ENCODE data around the gene TMTC1.
"Not testable (repeated sequence)": the region's sequence is repeated elsewhere in the genome, so short reads cannot be mapped to it uniquely, and the experiment has no call there.

Gene TMTC1

GRCh38 chr12:29644536-29645162 is 139.1 kb downstream of the TMTC1 start:
- H3K36me3 ChIP-seq (ENCODE audit: control insufficient read depth, insufficient read depth, low read length), result no peaks in the 10 kb centered on the region
- no peaks in the 10 kb centered on the region for H3K9me3 ChIP-seq (ENCODE audit: control insufficient read depth, low read length)
- H3K27ac ChIP-seq (ENCODE audit: low read depth, low read length, severe bottlenecking), result no peak overlapping the region
- 88 to 100% methylated on average over 1 of the region's 1 CpG for WGBS, 2 experiments (ENCODE audit: insufficient coverage in 2 of 2)
- peaks cover 10% of the 10 kb centered on the region for H3K4me1 ChIP-seq (ENCODE audit: control insufficient read depth, insufficient read depth, low read length, poor library complexity, severe bottlenecking)
- no peak overlapping the region for H3K4me3 ChIP-seq (ENCODE audit: extremely low read depth, insufficient read depth, low read length, poor library complexity, severe bottlenecking)

- H3K4me1 ChIP-seq (ENCODE audit: control insufficient read depth, insufficient read depth, low read length, poor library complexity, severe bottlenecking), result peaks cover 10% of the 10 kb centered on the region
- H3K27ac ChIP-seq (ENCODE audit: low read depth, low read length, severe bottlenecking), result peak overlapping the region; percentile 95
- H3K36me3 ChIP-seq (ENCODE audit: control insufficient read depth, insufficient read depth, low read length), result no peaks in the 10 kb centered on the region
- WGBS, 2 experiments (ENCODE audit: insufficient coverage in 2 of 2), result 43 to 60% methylated on average over 6 to 7 of the region's 13 CpGs
- H3K4me3 ChIP-seq (ENCODE audit: extremely low read depth, insufficient read depth, low read length, poor library complexity, severe bottlenecking), result no peak overlapping the region
- H3K9me3 ChIP-seq (ENCODE audit: control insufficient read depth, low read length), result no peaks in the 10 kb centered on the region
Observed at GRCh38 chr12:29640589-29641345, 143.0 kb downstream of the TMTC1 start.

- WGBS, 2 experiments (ENCODE audit: insufficient coverage in 2 of 2), result 92 to 93% methylated on average over 10 of the region's 10 CpGs
- Histone ChIP-seq H3K4me1 (ENCODE audit: control insufficient read depth, insufficient read depth, low read length, poor library complexity, severe bottlenecking) (peaks cover 10% of the 10 kb centered on the region), H3K4me3 (ENCODE audit: extremely low read depth, insufficient read depth, low read length, poor library complexity, severe bottlenecking) (no peak overlapping the region), H3K9me3 (ENCODE audit: control insufficient read depth, low read length) (no peaks in the 10 kb centered on the region), H3K36me3 (ENCODE audit: control insufficient read depth, insufficient read depth, low read length) (no peaks in the 10 kb centered on the region), H3K27ac (ENCODE audit: low read depth, low read length, severe bottlenecking) (peak overlapping the region; percentile 95)
Observed at GRCh38 chr12:29639893-29640495, 143.7 kb downstream of the TMTC1 start.

GRCh38 chr12:29638528-29638927 is 145.2 kb downstream of the TMTC1 start:
- Histone ChIP-seq H3K9me3 (ENCODE audit: control insufficient read depth, low read length) (no peaks in the 10 kb centered on the region), H3K27ac (ENCODE audit: low read depth, low read length, severe bottlenecking) (no peak overlapping the region), H3K4me1 (ENCODE audit: control insufficient read depth, insufficient read depth, low read length, poor library complexity, severe bottlenecking) (peaks cover 14% of the 10 kb centered on the region), H3K36me3 (ENCODE audit: control insufficient read depth, insufficient read depth, low read length) (no peaks in the 10 kb centered on the region), H3K4me3 (ENCODE audit: extremely low read depth, insufficient read depth, low read length, poor library complexity, severe bottlenecking) (no peak overlapping the region)
- 84 to 90% methylated on average over 7 of the region's 8 CpGs for WGBS, 2 experiments (ENCODE audit: insufficient coverage in 2 of 2)

GRCh38 chr12:29634057-29634456 is 149.7 kb downstream of the TMTC1 start:
- WGBS, 2 experiments (ENCODE audit: insufficient coverage in 2 of 2), result 40 to 74% methylated on average over 1 to 2 of the region's 3 CpGs
- no peak overlapping the region for H3K27ac ChIP-seq (ENCODE audit: low read depth, low read length, severe bottlenecking)
- H3K4me1 ChIP-seq (ENCODE audit: control insufficient read depth, insufficient read depth, low read length, poor library complexity, severe bottlenecking), result peaks cover 5% of the 10 kb centered on the region
- H3K9me3 ChIP-seq (ENCODE audit: control insufficient read depth, low read length), result no peaks in the 10 kb centered on the region
- no peak overlapping the region for H3K4me3 ChIP-seq (ENCODE audit: extremely low read depth, insufficient read depth, low read length, poor library complexity, severe bottlenecking)
- no peaks in the 10 kb centered on the region for H3K36me3 ChIP-seq (ENCODE audit: control insufficient read depth, insufficient read depth, low read length)

- H3K9me3 ChIP-seq (ENCODE audit: control insufficient read depth, low read length); H3K4me1 ChIP-seq (ENCODE audit: control insufficient read depth, insufficient read depth, low read length, poor library complexity, severe bottlenecking); H3K4me3 ChIP-seq (ENCODE audit: extremely low read depth, insufficient read depth, low read length, poor library complexity, severe bottlenecking); H3K27ac ChIP-seq (ENCODE audit: low read depth, low read length, severe bottlenecking); H3K36me3 ChIP-seq (ENCODE audit: control insufficient read depth, insufficient read depth, low read length): not testable (repeated sequence)
- no CpG with 5 or more reads among the region's 1 CpG for WGBS, 2 experiments (ENCODE audit: insufficient coverage in 2 of 2)
Observed at GRCh38 chr12:29630164-29630563, 153.6 kb downstream of the TMTC1 start.

- WGBS, 2 experiments (ENCODE audit: insufficient coverage in 2 of 2), result no CpG with 5 or more reads among the region's 1 CpG
- Histone ChIP-seq H3K27ac (ENCODE audit: low read depth, low read length, severe bottlenecking) (no peak overlapping the region), H3K4me3 (ENCODE audit: extremely low read depth, insufficient read depth, low read length, poor library complexity, severe bottlenecking) (no peak overlapping the region), H3K36me3 (ENCODE audit: control insufficient read depth, insufficient read depth, low read length) (no peaks in the 10 kb centered on the region), H3K9me3 (ENCODE audit: control insufficient read depth, low read length) (no peaks in the 10 kb centered on the region), H3K4me1 (ENCODE audit: control insufficient read depth, insufficient read depth, low read length, poor library complexity, severe bottlenecking) (no peaks in the 10 kb centered on the region)
Observed at GRCh38 chr12:29627221-29627620, 156.5 kb downstream of the TMTC1 start.

- Histone ChIP-seq H3K27ac (ENCODE audit: low read depth, low read length, severe bottlenecking) (peak overlapping the region; percentile 73), H3K36me3 (ENCODE audit: control insufficient read depth, insufficient read depth, low read length) (no peaks in the 10 kb centered on the region), H3K9me3 (ENCODE audit: control insufficient read depth, low read length) (no peaks in the 10 kb centered on the region), H3K4me1 (ENCODE audit: control insufficient read depth, insufficient read depth, low read length, poor library complexity, severe bottlenecking) (no peaks in the 10 kb centered on the region), H3K4me3 (ENCODE audit: extremely low read depth, insufficient read depth, low read length, poor library complexity, severe bottlenecking) (no peak overlapping the region)
- 83 to 100% methylated on average over 1 of the region's 2 CpGs for WGBS, 2 experiments (ENCODE audit: insufficient coverage in 2 of 2)
Observed at GRCh38 chr12:29625359-29625953, 158.3 kb downstream of the TMTC1 start.

- Histone ChIP-seq H3K9me3 (ENCODE audit: control insufficient read depth, low read length) (no peaks in the 10 kb centered on the region), H3K4me1 (ENCODE audit: control insufficient read depth, insufficient read depth, low read length, poor library complexity, severe bottlenecking) (peaks cover 9% of the 10 kb centered on the region), H3K36me3 (ENCODE audit: control insufficient read depth, insufficient read depth, low read length) (no peaks in the 10 kb centered on the region), H3K27ac (ENCODE audit: low read depth, low read length, severe bottlenecking) (no peak overlapping the region), H3K4me3 (ENCODE audit: extremely low read depth, insufficient read depth, low read length, poor library complexity, severe bottlenecking) (no peak overlapping the region)
- no CpG with 5 or more reads among the region's 1 CpG for WGBS, 2 experiments (ENCODE audit: insufficient coverage in 2 of 2)
Observed at GRCh38 chr12:29622251-29622650, 161.5 kb downstream of the TMTC1 start.

GRCh38 chr12:29620030-29620429 is 163.7 kb downstream of the TMTC1 start:
- no peak overlapping the region for H3K4me3 ChIP-seq (ENCODE audit: extremely low read depth, insufficient read depth, low read length, poor library complexity, severe bottlenecking)
- WGBS, 2 experiments (ENCODE audit: insufficient coverage in 2 of 2), result 100% methylated on average over 1 of the region's 1 CpG; no CpG with 5 or more reads in 1 of the 2 experiments
- no peak overlapping the region for H3K27ac ChIP-seq (ENCODE audit: low read depth, low read length, severe bottlenecking)

More at GRCh38 chr12:29620030-29620429, 163.7 kb downstream of the TMTC1 start:
- no peaks in the 10 kb centered on the region for H3K36me3 ChIP-seq (ENCODE audit: control insufficient read depth, insufficient read depth, low read length)
- H3K4me1 ChIP-seq (ENCODE audit: control insufficient read depth, insufficient read depth, low read length, poor library complexity, severe bottlenecking), result peaks cover 10% of the 10 kb centered on the region
- H3K9me3 ChIP-seq (ENCODE audit: control insufficient read depth, low read length), result no peaks in the 10 kb centered on the region

All from mesodermal cell (in vitro differentiated cells).